Measurements from ENCODE around the gene DNAJC19. TPM values are rescaled to one million over a fixed set of nuclear protein-coding genes. Genes with fewer than 3 reads are reported as not detected.

DNAJC19 gene
- total RNA-seq, 1 donor from 2014 or later, result 129 TPM

GRCh38 chr3:180974286-180974685, 15.2 kb downstream of the DNAJC19 start:
- DNase-seq (no peak), ATAC-seq (peak; percentile 18)
- intact Hi-C loops (cut with micrococcal nuclease), result no loop called here

- intact Hi-C loops (cut with micrococcal nuclease), result no loop called here
- ATAC-seq, result no peak
- DNase-seq, result no peak
These were observed 16.0 kb downstream of the DNAJC19 start for GRCh38 chr3:180973543-180973942.

GRCh38 chr3:180970931-180971330, 18.6 kb downstream of the DNAJC19 start:
- no peak for ATAC-seq
- intact Hi-C loops (cut with micrococcal nuclease), result no loop called here

GRCh38 chr3:180962530-180962929, 27.0 kb downstream of the DNAJC19 start:
- DNase-seq (no peak), ATAC-seq (peak; percentile 33)
- intact Hi-C loops (cut with micrococcal nuclease), result no loop called here

More at GRCh38 chr3:180970931-180971330, 18.6 kb downstream of the DNAJC19 start:
- peak; percentile 23 for DNase-seq

- intact Hi-C loops (cut with micrococcal nuclease), result no loop called here
- no peak for ATAC-seq
- no peak for DNase-seq
These were observed 28.0 kb downstream of the DNAJC19 start for GRCh38 chr3:180961552-180961951.

GRCh38 chr3:180961087-180961486, 28.4 kb downstream of the DNAJC19 start:
- ATAC-seq (no peak), DNase-seq (no peak)
- intact Hi-C loops (cut with micrococcal nuclease), result no loop called here

GRCh38 chr3:180959691-180960090, 29.8 kb downstream of the DNAJC19 start:
- intact Hi-C loops (cut with micrococcal nuclease), result no loop called here
- DNase-seq (no peak), ATAC-seq (no peak)

GRCh38 chr3:180947761-180948390, 41.7 kb downstream of the DNAJC19 start:
- intact Hi-C loops (cut with micrococcal nuclease), result no loop called here
- DNase-seq (no peak), ATAC-seq (no peak)

GRCh38 chr3:180940826-180941225, 48.7 kb downstream of the DNAJC19 start:
- intact Hi-C loops (cut with micrococcal nuclease), result no loop called here
- ATAC-seq, result no peak
- DNase-seq, result no peak

GRCh38 chr3:180934638-180935037, 54.9 kb downstream of the DNAJC19 start:
- ATAC-seq, result no peak
- intact Hi-C loops (cut with micrococcal nuclease), result no loop called here
- DNase-seq, result no peak

Other genes starting within 250 kb of the DNAJC19 start
- 328 TPM for gene FXR1, start 77.1 kb downstream of the DNAJC19 start, total RNA-seq

Data from left ventricle myocardium superior (tissue), 1 donor.